Testis (tissue), 3 donors: ENCODE data around the gene SEC61A1. TPM values are rescaled to one million over a fixed set of nuclear protein-coding genes. Genes with fewer than 3 reads are reported as not detected.

Experiments used
- DNase-seq: peaks from one replicate; pipeline ENCODE4 v3.0.0-alpha.2; 2019
- H3K27ac ChIP-seq, 2 donors: fragments of 200-600 bp; sonication (generic); one replicate each; pipeline ENCODE4 v1.5.1; 2019
- H3K27me3 ChIP-seq: fragments of 200-600 bp; sonication (generic); one replicate; pipeline ENCODE4 v1.5.1; 2019
- H3K36me3 ChIP-seq: fragments of 200-600 bp; sonication (generic); one replicate; pipeline ENCODE4 v1.5.1; 2017; ENCODE audit warnings: low read depth; ENCODE audit errors: missing control alignments
- H3K4me1 ChIP-seq: fragments of 200-600 bp; sonication (generic); one replicate; pipeline ENCODE4 v1.5.1; 2019
- H3K4me3 ChIP-seq, 2 donors: fragments of 200-600 bp; sonication (generic); one replicate each; pipeline ENCODE4 v1.5.1; 2017 to 2019
- H3K9me3 ChIP-seq: fragments of 200-600 bp; sonication (generic); one replicate; pipeline ENCODE4 v1.5.1; 2017
- CTCF ChIP-seq, 3 experiments: fragments of 450-650 bp in 2 of 3; fragments of 200-600 bp in 1 of 3; sonication (generic) in 1 of 3; IDR thresholded peaks; one replicate each; pipeline ENCODE4 v1.5.1; 2016 to 2019; ENCODE audit warnings: antibody characterized with exemption in 3 of 3, mild to moderate bottlenecking in 2 of 3, moderate library complexity in 1 of 3
- POLR2A ChIP-seq: fragments of 450-650 bp; IDR thresholded peaks from one replicate; pipeline ENCODE4 v1.6.1; 2017; ENCODE audit warnings: antibody characterized with exemption, mild to moderate bottlenecking, moderate library complexity
- WGBS, 2 donors: methylation state at CpG; one replicate each; pipeline ENCODE4 v1.1.5; 2018; 5-methylcytosine and 5-hydroxymethylcytosine counted together
- intact Hi-C: fragments of 100-400 bp; cut with DNase I; formaldehyde crosslinking; loops from one replicate; pipeline ENCODE4 v1.15.1; 2023; ENCODE audit warnings: low total_unique reads
- polyA plus RNA-seq: library from polyadenylated mRNA; stranded (reverse); fragments of 350-450 nt; fragmentation: Illumina TruSeq; extraction: RNeasy Lipid Tissue Mini Kit (QIAGEN cat#74804); gene quantifications from one replicate; pipeline ENCODE4 v1.2.3, GENCODE V29; 2014; ENCODE audit warnings: low read depth, low replicate concordance; ENCODE audit not compliant: insufficient read depth
- total RNA-seq, 2 donors: library from RNA; depleted of rRNA; stranded (reverse); fragments of >200 nt; gene quantifications; one replicate each; pipeline ENCODE4 v1.2.3, GENCODE V29; 2016

The SEC61A1 gene
- total and polyA plus RNA-seq, 3 donors from 2014 or later = 119 to 137 (median 129) TPM

- TF ChIP-seq CTCF (IDR thresholded peaks at IDR 0.05) (no peak), POLR2A (no peak)
- Histone ChIP-seq H3K4me3 (no peak overlapping the region), H3K4me1 (peaks cover 10% of the 10 kb centered on the region), H3K27ac (no peak overlapping the region), H3K36me3 (no peaks in the 10 kb centered on the region), H3K9me3 (no peaks in the 10 kb centered on the region), H3K27me3 (no peaks in the 10 kb centered on the region)
- no peak for DNase-seq
- intact Hi-C loops = no loop called here
- WGBS, 2 donors = 100% methylated on average over 1 of the region's 1 CpG
Observed at GRCh38 chr3:128089135-128089534, 36.9 kb downstream of the SEC61A1 start.

- Histone ChIP-seq H3K27me3 (no peaks in the 10 kb centered on the region), H3K9me3 (no peaks in the 10 kb centered on the region), H3K36me3 (no peaks in the 10 kb centered on the region), H3K4me3 (no peak overlapping the region), H3K27ac (no peak overlapping the region), H3K4me1 (no peaks in the 10 kb centered on the region)
- DNase-seq = no peak
- WGBS, 2 donors = 88 to 93% methylated on average over 2 of the region's 2 CpGs
- intact Hi-C loops = no loop called here
- no peak for TF ChIP-seq CTCF (IDR thresholded peaks at IDR 0.05)
- TF ChIP-seq POLR2A = no peak
Observed at GRCh38 chr3:128091586-128091985, 39.3 kb downstream of the SEC61A1 start.

- Histone ChIP-seq H3K27me3 (no peaks in the 10 kb centered on the region), H3K9me3 (no peaks in the 10 kb centered on the region), H3K36me3 (no peaks in the 10 kb centered on the region), H3K4me3 (no peak overlapping the region), H3K4me1 (no peaks in the 10 kb centered on the region), H3K27ac (no peak overlapping the region)
- no peak for TF ChIP-seq CTCF (IDR thresholded peaks at IDR 0.05)
- no peak for TF ChIP-seq POLR2A
- intact Hi-C loops = no loop called here
- DNase-seq = no peak
- 87 to 88% methylated on average over 12 to 13 of the region's 13 CpGs for WGBS, 2 donors
Observed at GRCh38 chr3:128094295-128095151, 42.3 kb downstream of the SEC61A1 start.

GRCh38 chr3:128095222-128095703 is 43.0 kb downstream of the SEC61A1 start:
- TF ChIP-seq POLR2A (no peak), CTCF (IDR thresholded peaks at IDR 0.05) (peak; percentile 21 to 67 (median 59))
- Histone ChIP-seq H3K27ac (no peak overlapping the region), H3K4me1 (no peaks in the 10 kb centered on the region), H3K36me3 (no peaks in the 10 kb centered on the region), H3K4me3 (no peak overlapping the region), H3K9me3 (no peaks in the 10 kb centered on the region), H3K27me3 (no peaks in the 10 kb centered on the region)
- intact Hi-C loops = no loop called here
- 67 to 83% methylated on average over 6 of the region's 6 CpGs for WGBS, 2 donors
- DNase-seq = peak; percentile 89
